Loucy (cell line): Measurements from ENCODE around the gene RHBDD2.
"Not testable (repeated sequence)": the region's sequence is repeated elsewhere in the genome, so short reads cannot be mapped to it uniquely, and the experiment has no call there.

Experiments
- H2AFZ ChIP-seq: fragments of 200-600 bp; sonication (generic); 2 replicates; pipeline ENCODE4 v1.6.0; 2016; ENCODE audit warnings: antibody characterized with exemption, mild to moderate bottlenecking, low read length, moderate library complexity
- H3F3A ChIP-seq: fragments of 200-600 bp; 2 replicates; pipeline ENCODE4 v1.6.0; 2016; ENCODE audit warnings: antibody characterized with exemption, low read depth, mild to moderate bottlenecking
- H3K27me3 ChIP-seq: fragments of 200-600 bp; sonication (generic); 2 replicates; pipeline ENCODE4 v1.6.1; 2014; ENCODE audit warnings: low read length, mild to moderate bottlenecking; ENCODE audit not compliant: insufficient read depth, poor library complexity, severe bottlenecking
- H3K36me3 ChIP-seq: fragments of 200-600 bp; sonication (generic); 2 replicates; pipeline ENCODE4 v1.6.1; 2016; ENCODE audit warnings: low read length; ENCODE audit not compliant: insufficient read depth
- H3K4me1 ChIP-seq: fragments of 200-600 bp; sonication (generic); 2 replicates; pipeline ENCODE4 v1.5.1; 2014; ENCODE audit warnings: low read length, mild to moderate bottlenecking; ENCODE audit not compliant: insufficient read depth, poor library complexity, severe bottlenecking
- H3K4me2 ChIP-seq: fragments of 200-600 bp; sonication (generic); 2 replicates; pipeline ENCODE4 v1.6.0; 2014; ENCODE audit warnings: antibody characterized with exemption, low read length, low read depth, mild to moderate bottlenecking; ENCODE audit not compliant: poor library complexity, severe bottlenecking
- H3K4me3 ChIP-seq: fragments of 200-600 bp; sonication (generic); 2 replicates; pipeline ENCODE4 v1.5.1; 2014; ENCODE audit warnings: low read length, mild to moderate bottlenecking, mixed read lengths; ENCODE audit not compliant: poor library complexity, severe bottlenecking
- H3K79me2 ChIP-seq: fragments of 200-600 bp; sonication (generic); 2 replicates; pipeline ENCODE4 v1.6.1; 2014; ENCODE audit warnings: low read length; ENCODE audit not compliant: insufficient read depth
- H3K9ac ChIP-seq: fragments of 200-600 bp; sonication (generic); 2 replicates; pipeline ENCODE4 v1.6.0; 2014; ENCODE audit warnings: mild to moderate bottlenecking, low read depth, low read length, moderate library complexity; ENCODE audit not compliant: poor library complexity, severe bottlenecking
- H3K9me2 ChIP-seq: fragments of 200-600 bp; sonication (generic); replicated peaks from 2 replicates; pipeline ENCODE4 v1.6.1; 2016; ENCODE audit warnings: low read depth, low read length, mixed read lengths
- H3K9me3 ChIP-seq: fragments of 200-600 bp; sonication (generic); 2 replicates; pipeline ENCODE4 v1.6.1; 2014; ENCODE audit warnings: mild to moderate bottlenecking, antibody characterized with exemption, low read length, low read depth; ENCODE audit not compliant: insufficient read depth
- H4K20me1 ChIP-seq: fragments of 200-600 bp; sonication (generic); 2 replicates; pipeline ENCODE4 v1.6.0; 2014; ENCODE audit warnings: antibody characterized with exemption, low read length, mild to moderate bottlenecking; ENCODE audit not compliant: insufficient read depth, poor library complexity, severe bottlenecking
- CTCF ChIP-seq: fragments of 200-600 bp; sonication (generic); conservative IDR thresholded peaks from 2 replicates; pipeline ENCODE4 v1.5.1; 2014; ENCODE audit warnings: mild to moderate bottlenecking, antibody characterized with exemption, low read length
- EZH2phosphoT487 ChIP-seq: fragments of 200-600 bp; IDR thresholded peaks from 2 replicates; pipeline ENCODE4 v1.6.1; 2018; ENCODE audit warnings: antibody characterized with exemption, mild to moderate bottlenecking, moderate library complexity, borderline replicate concordance

The RHBDD2 gene

GRCh38 chr7:75878769-75879611 lies at the start of gene RHBDD2:
Gene RHBDD2, plus strand, starts transcription at chr7:75879034. Its CDS starts 49 bp downstream, at chr7:75879083.
- Histone ChIP-seq H3K9me3 (no peaks in the 10 kb centered on the region), H3K79me2 (peaks cover 30% of the 10 kb centered on the region), H2AFZ (peak within 1 kb of the TSS; percentile 92), H3F3A (no peaks in the 10 kb centered on the region), H3K4me3 (peak within 1 kb of the TSS; percentile 93), H3K9ac (peak within 1 kb of the TSS; percentile 92), H3K4me1 (peaks cover 23% of the 10 kb centered on the region), H3K4me2 (peak within 1 kb of the TSS; percentile 89), H3K36me3 (no peaks in the 10 kb centered on the region; the same call in 1 of the 2 replicates), H4K20me1 (peaks cover 9% of the 10 kb centered on the region), H3K9me2 (no peaks in the 10 kb centered on the region), H3K27me3 (no peaks in the 10 kb centered on the region)
- TF ChIP-seq CTCF (no peak), EZH2phosphoT487 (no peak)

- not testable (repeated sequence) for H3K9me3 ChIP-seq, H3K9me2 ChIP-seq, H3F3A ChIP-seq, H3K9ac ChIP-seq, H3K79me2 ChIP-seq, H2AFZ ChIP-seq, H3K36me3 ChIP-seq, H3K4me1 ChIP-seq, H3K4me2 ChIP-seq, H3K4me3 ChIP-seq, H3K27me3 ChIP-seq, H4K20me1 ChIP-seq
These were observed 49.2 kb upstream of the RHBDD2 start for GRCh38 chr7:75829656-75830055.

- no peaks in the 10 kb centered on the region for H3K9me3 ChIP-seq
- no peaks in the 10 kb centered on the region for H3K36me3 ChIP-seq
- H3F3A ChIP-seq: no peaks in the 10 kb centered on the region
- H3K4me3 ChIP-seq: no peak overlapping the region
- no peak for TF ChIP-seq EZH2phosphoT487
- TF ChIP-seq CTCF: no peak
- H4K20me1 ChIP-seq: no peaks in the 10 kb centered on the region
- H2AFZ ChIP-seq: no peak overlapping the region
- no peak overlapping the region for H3K9ac ChIP-seq
- no peaks in the 10 kb centered on the region for H3K27me3 ChIP-seq
- no peak overlapping the region for H3K4me2 ChIP-seq
- no peaks in the 10 kb centered on the region for H3K9me2 ChIP-seq
- no peaks in the 10 kb centered on the region for H3K79me2 ChIP-seq
- H3K4me1 ChIP-seq: no peaks in the 10 kb centered on the region
These were observed 47.9 kb upstream of the RHBDD2 start for GRCh38 chr7:75830978-75831377.

GRCh38 chr7:75833662-75834061 lies 45.2 kb upstream of the RHBDD2 start:
- not testable (repeated sequence) for H4K20me1 ChIP-seq, H2AFZ ChIP-seq, H3K9me2 ChIP-seq, H3K9ac ChIP-seq, H3K79me2 ChIP-seq, H3K36me3 ChIP-seq, H3K9me3 ChIP-seq, H3K4me3 ChIP-seq, H3F3A ChIP-seq, H3K4me1 ChIP-seq, H3K4me2 ChIP-seq, H3K27me3 ChIP-seq
